Kidney tubule cell (primary cell): ENCODE results near the gene LDLRAD3.

ENCODE experiments used
- DNase-seq: peaks from one replicate; pipeline ENCODE4 v3.0.0-alpha.2; 2018; ENCODE audit warnings: low spot score

Gene LDLRAD3

GRCh38 chr11:35927682-35928081 is 16.2 kb upstream of the LDLRAD3 start:
- DNase-seq: peak; percentile 74

DNA sequence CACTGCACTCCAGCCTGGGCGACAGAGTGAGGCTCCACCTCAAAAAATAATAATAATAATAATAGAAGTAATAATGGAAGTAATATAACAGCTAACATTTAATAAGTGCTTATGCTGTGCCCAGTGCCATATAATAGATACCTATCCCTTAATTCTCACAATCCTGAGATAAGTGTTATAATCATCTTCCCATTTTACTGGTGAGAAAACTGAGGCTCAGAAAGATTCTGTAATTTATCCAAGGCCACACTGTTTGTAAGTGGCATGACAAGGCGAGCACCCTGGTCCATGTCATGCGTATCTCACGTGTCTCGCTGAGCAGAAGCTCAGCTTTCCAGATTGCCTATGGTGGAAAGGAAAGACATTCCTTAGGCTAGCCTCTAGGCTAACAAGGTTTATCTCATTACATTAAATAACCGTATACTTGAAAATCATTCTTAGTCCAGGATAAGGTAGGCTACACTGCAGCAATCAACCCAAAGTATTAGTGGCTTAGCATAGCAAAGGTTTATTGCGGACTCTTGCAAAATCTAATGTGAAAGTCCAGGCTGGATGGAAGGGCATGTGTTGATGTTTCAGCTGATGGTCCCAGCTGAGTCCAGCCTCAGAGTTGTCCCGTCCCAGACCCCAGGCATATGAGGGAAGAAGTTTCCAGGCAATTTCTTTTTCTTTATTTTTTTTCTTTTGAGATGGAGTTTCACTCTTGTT is 15.0 kb upstream of the LDLRAD3 start:
- DNase-seq: no peak

GRCh38 chr11:35930466-35930865 is 13.4 kb upstream of the LDLRAD3 start:
- DNase-seq: no peak

GRCh38 chr11:35932121-35932520 is 11.7 kb upstream of the LDLRAD3 start:
- DNase-seq: no peak

GRCh38 chr11:35932681-35933319 is 11.1 kb upstream of the LDLRAD3 start:
- DNase-seq: peak; percentile 36

DNA sequence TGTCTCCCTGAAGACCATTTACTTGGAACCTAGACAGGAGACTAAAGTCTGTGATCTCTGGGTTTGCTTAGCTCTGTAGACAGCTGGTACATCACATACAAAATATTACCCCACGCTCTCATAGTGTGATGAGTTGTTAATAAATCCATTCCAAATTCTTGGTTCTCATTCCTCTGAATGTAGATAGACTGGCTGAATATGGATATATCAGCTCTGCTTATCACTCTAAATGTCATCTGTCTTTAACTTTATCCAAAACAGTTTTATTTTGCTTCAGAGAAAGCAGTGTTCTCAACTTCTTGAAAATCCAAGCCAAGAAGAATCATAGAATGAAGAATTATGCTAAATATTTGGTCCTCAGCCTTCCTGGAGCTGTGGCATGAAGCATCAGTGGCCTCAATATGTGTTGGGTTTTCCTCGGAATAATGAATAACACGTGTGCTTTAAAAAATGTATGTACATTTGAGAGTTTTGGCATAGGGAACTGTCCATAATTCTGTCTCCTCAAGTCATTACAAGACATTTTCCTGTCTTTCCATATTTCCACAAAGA is 10.5 kb upstream of the LDLRAD3 start:
- no peak for DNase-seq

DNA sequence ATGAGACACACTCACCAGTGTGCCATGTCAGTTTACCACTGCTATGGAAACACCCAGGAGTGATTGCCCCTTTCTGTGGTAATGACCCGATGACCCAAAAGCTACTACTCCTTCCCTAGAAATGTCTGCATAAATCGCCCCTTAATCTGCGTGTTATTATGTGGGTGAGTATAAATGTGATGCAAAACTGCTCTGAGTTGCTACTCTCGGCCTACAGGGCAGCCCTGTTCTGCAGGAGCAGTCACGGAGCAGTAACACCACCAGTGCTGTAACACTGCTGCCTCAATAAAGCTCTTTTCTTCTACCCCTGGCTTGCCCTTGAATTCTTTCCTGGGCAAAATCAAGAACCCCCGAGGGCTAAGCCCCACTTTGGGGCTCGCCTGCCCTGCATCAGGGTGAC is 9.6 kb upstream of the LDLRAD3 start:
- DNase-seq: no peak

DNA sequence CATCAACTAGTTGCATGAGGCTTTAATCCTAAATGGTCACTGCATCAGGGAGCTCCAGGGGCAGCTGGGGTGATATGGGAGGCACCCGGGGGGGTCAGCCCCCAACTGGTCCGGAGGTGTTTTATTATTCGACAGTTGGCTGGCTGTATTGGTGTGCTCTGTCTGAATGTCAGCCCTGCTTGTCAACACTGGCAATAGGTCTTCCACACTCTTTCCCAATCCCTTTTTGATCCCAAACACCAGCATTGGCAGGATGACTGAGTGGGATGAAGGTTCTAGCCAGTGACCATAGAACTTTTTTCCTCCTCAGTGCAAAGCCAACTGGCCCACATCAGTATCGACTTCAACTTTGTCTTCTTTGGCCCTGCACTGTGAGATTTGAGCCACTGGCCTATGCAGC is 8.9 kb upstream of the LDLRAD3 start:
- DNase-seq: no peak

GRCh38 chr11:35935390-35935789 is 8.5 kb upstream of the LDLRAD3 start:
- no peak for DNase-seq

DNA sequence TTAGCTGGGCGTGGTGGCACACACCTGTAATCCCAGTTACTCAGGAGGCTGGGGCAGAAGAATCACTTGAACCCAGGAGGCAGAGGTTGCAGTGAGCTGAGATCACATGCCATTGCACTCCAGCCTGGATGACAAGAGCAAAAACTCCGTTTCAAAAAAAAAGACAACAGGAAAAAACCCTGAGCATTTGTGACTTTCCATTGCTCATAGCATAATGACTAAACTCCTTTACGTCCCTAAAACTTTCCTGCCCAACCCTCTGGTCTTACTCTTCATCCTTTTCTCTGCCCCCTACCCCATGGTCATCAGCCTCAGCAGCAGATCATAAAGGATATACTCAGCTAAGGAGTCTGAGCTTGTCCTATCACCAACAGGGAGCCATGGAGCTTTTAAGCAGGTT is 6.8 kb upstream of the LDLRAD3 start:
- no peak for DNase-seq

DNA sequence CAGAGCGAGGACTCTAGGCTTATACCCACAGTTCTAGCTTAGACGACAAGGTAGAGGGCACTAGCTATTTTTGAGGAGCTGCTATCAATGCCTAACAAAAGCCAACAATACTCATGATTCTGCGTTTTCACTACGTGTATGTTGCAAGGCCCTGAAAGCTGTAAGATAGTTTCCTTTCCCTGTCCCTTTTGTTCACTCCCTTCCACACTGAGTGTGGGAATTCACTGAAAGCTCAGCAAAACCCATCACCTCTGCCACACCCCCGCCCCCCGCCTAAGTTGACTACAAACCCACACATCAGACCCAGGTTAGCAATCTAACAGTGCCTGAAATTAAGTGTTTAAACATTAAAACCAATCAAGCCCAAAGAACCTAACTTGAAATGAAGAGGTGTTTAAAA is 6.2 kb upstream of the LDLRAD3 start:
- DNase-seq: no peak

- peak; percentile 16 for DNase-seq
Measured at GRCh38 chr11:35938231-35938630, 5.6 kb upstream of the LDLRAD3 start.

DNA sequence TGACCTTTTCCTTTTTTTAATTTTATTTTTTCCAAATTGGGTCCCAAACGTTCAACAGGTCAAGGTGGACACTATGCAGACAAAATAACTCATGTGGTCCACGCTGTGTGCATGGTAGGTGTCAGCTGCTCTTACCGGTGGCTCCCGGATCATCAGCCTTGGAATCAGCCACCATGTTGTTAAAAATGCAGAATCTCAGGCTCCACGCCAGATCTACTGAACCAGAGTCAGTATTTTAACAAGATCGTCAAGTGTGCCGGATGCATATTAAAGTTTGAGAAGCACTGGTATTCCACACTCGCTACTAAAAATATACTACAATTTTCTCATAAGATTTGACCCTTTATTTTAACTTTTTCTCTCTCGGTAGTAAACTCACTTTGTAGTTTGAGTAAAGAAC is 553 bp upstream of the LDLRAD3 start:
- no peak for DNase-seq

- DNase-seq: no peak
Measured at GRCh38 chr11:35944503-35945136, 758 bp downstream of the LDLRAD3 start.

- DNase-seq: no peak
Measured at GRCh38 chr11:35945137-35945518, 1.3 kb downstream of the LDLRAD3 start.

GRCh38 chr11:35946766-35947165 is 2.9 kb downstream of the LDLRAD3 start:
- DNase-seq: no peak

- no peak for DNase-seq
Measured at GRCh38 chr11:35947437-35947836, 3.6 kb downstream of the LDLRAD3 start.

DNA sequence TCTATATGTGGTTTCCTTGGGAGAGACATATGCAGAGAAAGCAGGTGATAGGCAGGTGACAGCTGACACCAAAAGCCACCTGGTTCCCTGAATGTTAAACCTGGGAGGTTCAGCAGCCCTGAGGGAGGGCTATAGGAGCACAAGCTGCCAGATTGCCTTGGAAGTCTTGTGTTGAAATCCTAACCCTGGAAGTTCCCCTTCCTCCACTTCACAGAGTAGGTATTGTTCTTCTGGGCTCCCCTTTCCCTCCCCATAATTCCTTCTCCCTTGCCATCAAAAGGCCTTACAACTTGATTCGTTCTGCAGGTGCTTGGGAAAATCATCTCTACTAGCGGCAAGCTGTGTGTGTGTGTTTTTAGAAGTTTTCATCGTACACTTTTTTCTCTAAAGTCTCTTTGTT is 5.4 kb downstream of the LDLRAD3 start:
- no peak for DNase-seq

- DNase-seq: no peak
Measured at GRCh38 chr11:35950082-35950481, 6.2 kb downstream of the LDLRAD3 start.

DNA sequence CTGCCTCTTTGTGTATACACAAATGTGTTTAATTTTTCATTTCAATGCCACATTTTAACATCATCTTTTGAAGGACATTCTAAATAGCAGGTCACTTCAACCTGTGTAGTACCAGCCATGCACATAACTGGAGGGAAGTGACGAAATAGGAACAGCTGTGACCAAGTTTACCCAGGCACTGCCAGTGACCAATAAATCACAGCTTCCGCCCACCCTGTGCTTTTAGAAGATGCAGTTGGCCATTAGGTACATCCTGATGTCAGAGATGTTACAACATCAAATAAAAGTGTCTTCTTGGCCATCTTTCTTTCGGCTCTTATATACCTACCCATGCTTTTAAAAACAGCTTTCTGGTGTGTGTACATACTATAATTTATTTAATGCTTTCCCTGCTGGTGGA is 7.8 kb downstream of the LDLRAD3 start:
- no peak for DNase-seq

- DNase-seq: no peak
Measured at GRCh38 chr11:35953081-35953760, 9.4 kb downstream of the LDLRAD3 start.

DNA sequence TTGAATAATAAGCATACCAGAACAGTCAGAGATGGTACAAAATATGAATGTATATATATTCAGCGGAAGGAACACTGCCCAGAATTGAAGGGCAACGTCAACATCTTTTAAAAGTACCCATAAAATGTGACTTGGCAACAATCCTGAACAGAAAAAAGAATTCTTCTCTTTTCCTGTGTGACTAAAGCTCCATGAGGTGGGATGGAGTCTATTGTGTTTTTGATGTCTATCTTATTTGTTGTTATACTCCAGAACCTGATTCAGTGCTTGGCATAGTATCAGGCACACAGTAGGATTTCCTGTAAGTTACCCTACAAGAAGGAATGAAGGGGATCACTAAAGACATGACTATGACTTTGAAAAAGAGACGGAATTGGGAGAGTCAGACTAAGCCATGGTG is 10.3 kb downstream of the LDLRAD3 start:
- DNase-seq: no peak

DNA sequence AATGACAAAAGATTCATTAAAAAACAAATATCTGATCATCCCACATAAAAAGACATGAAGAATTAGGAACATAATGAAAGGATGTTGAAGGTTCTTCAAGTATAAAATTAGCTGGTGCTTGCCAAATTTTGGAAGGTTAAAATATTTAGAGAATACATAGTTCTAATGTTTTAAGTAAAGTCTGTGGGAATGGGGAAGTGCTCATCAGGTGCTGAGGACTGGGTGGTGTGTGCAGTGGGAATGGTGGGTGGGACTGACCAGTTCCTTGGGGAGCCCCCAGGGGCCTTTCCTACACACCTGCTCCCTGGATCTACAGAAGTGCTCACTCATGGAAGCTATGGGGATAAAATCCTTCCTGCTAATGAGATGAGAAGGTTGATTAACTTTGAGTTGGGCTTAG is 11.8 kb downstream of the LDLRAD3 start:
- DNase-seq: no peak
